ENCODE data around the gene SLC25A31.

Gene SLC25A31

DNA sequence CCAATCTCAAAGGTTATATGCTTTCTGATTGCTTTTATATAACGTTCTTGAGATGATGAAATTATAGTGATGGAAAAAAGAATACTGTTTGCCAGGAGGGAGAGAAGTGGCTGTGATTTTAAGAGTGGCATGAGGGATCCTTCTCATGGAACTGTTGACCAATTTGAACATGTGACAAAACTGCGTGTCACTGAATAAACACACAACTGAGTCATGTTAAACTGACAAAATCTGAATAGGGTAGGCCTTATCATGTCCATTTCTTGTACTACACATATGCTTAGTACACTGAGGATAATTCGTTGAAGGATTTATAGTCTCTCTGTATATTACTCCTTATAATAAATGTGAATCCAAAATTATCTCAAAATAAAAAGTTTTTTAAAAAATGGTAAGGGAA lies 29.7 kb downstream of the SLC25A31 start:
- Histone ChIP-seq H3K4me3 (ENCODE audit: low read depth, low read length) (no peak overlapping the region), H3K27me3 (replicated peaks) (no peaks in the 10 kb centered on the region), H3K36me3 (replicated peaks) (no peaks in the 10 kb centered on the region), H3K27ac (no peak overlapping the region)
- TF ChIP-seq, protein P1, sequence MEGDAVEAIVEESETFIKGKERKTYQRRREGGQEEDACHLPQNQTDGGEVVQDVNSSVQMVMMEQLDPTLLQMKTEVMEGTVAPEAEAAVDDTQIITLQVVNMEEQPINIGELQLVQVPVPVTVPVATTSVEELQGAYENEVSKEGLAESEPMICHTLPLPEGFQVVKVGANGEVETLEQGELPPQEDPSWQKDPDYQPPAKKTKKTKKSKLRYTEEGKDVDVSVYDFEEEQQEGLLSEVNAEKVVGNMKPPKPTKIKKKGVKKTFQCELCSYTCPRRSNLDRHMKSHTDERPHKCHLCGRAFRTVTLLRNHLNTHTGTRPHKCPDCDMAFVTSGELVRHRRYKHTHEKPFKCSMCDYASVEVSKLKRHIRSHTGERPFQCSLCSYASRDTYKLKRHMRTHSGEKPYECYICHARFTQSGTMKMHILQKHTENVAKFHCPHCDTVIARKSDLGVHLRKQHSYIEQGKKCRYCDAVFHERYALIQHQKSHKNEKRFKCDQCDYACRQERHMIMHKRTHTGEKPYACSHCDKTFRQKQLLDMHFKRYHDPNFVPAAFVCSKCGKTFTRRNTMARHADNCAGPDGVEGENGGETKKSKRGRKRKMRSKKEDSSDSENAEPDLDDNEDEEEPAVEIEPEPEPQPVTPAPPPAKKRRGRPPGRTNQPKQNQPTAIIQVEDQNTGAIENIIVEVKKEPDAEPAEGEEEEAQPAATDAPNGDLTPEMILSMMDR (IDR thresholded peaks at IDR 0.05; ENCODE audit: low read depth, low read length, missing control alignments): no peak
- in situ Hi-C loops (cut with HindIII; ENCODE audit: low pct_ligation_motif_present, low sequenced_read_pairs): no loop called here
- DNase-seq: no peak

DNA sequence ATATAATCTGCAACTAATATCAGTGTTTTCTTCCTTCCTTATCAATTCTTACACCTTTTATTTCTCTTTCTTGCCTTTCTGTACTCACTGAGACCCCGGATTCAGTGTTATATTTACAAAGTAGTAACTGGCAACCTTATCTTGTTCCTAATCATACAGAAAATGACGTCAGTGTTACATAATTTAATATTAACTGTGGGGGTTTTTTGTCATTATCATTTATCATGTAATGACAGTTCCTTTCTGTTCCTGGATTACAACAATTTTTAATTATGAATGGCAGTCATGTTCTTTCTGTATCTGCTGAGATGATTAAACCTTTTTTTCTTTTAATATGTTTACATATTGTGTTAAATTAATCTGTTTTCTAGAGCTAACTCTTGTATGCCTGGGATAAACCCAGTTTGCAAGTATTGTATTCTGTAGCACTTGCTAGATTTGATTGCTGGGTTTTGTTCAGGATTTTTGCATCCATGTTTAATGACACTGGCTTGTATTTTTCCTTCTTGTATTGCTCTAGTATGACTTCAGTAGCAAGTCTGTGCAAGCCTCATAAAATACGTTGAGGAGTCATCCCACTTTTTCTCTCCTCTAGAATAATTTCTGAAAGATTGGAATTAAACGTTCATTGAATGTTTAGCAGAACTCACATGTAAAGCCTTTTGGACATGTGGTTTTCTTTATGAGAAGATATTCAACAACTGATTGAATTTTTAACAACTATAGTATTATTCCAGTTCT lies 41.5 kb downstream of the SLC25A31 start:
- in situ Hi-C loops (cut with HindIII; ENCODE audit: low pct_ligation_motif_present, low sequenced_read_pairs): no loop called here
- no peak overlapping the region for H3K4me3 ChIP-seq (ENCODE audit: low read depth, low read length)
- H3K27ac ChIP-seq: no peak overlapping the region
- TF ChIP-seq, protein P1 (IDR thresholded peaks at IDR 0.05; ENCODE audit: low read depth, low read length, missing control alignments): no peak
- no peaks in the 10 kb centered on the region for H3K27me3 ChIP-seq (replicated peaks)
- no peak for DNase-seq
- H3K36me3 ChIP-seq (replicated peaks): no peaks in the 10 kb centered on the region

DNA sequence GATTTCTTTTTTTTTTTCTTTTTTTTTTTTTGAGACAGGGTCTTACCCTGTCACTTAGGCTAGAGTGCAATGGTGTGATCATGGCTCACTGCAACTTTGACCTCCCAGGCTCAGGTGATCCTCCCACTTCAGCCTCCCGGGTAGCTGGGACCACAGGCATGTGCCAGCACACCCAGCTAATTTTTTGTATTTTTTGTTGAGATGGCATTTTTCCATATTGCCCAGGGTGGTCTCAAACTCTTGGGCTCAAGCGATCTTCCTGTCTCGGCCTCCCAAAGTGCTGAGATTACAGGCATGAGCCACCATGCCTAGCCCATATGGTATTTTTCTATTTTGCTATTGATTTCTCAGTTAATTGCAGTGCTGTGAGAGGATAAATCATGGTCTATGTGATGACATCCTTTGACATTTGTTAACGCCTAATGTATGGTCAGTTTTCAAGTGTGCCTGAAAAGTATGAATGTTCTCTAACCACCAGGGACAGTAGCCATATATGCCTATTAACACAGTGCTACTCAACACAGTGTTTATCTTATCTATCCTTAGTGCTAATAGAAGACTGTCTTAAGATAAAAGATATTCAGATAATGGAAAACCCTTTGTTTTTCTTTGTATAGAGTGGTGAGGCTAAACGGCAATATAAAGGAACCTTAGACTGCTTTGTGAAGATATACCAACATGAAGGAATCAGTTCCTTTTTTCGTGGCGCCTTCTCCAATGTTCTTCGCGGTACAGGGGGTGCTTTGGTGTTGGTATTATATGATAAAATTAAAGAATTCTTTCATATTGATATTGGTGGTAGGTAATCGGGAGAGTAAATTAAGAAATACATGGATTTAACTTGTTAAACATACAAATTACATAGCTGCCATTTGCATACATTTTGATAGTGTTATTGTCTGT lies 42.8 kb downstream of the SLC25A31 start:
- H3K27me3 ChIP-seq (replicated peaks): no peaks in the 10 kb centered on the region
- in situ Hi-C loops (cut with HindIII; ENCODE audit: low pct_ligation_motif_present, low sequenced_read_pairs): no loop called here
- no peaks in the 10 kb centered on the region for H3K36me3 ChIP-seq (replicated peaks)
- H3K27ac ChIP-seq: no peak overlapping the region
- H3K4me3 ChIP-seq (ENCODE audit: low read depth, low read length): no peak overlapping the region
- TF ChIP-seq, protein P1 (IDR thresholded peaks at IDR 0.05; ENCODE audit: low read depth, low read length, missing control alignments): no peak
- DNase-seq: no peak

DNA sequence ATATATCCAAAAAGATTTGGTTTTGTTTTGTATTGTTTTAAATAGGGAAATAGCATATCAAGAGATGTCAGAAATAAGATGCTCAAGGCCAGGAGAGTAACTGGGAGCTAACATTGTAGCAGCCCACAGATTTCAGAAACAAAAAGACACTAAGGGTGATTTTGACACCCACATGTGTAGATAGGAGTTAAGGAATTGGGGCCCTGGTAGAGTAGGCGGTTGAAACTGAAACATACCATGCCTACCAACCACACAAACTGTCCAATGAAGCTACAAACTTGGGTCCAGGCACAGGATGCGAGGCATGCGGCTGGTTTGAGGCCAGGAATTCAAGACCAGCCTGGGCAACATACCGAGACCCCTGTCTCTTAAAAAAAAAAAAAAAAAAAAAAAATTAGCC lies 45.6 kb downstream of the SLC25A31 start:
- no peaks in the 10 kb centered on the region for H3K27me3 ChIP-seq (replicated peaks)
- in situ Hi-C loops (cut with HindIII; ENCODE audit: low pct_ligation_motif_present, low sequenced_read_pairs): no loop called here
- no peak overlapping the region for H3K4me3 ChIP-seq (ENCODE audit: low read depth, low read length)
- no peak for DNase-seq
- TF ChIP-seq, protein P1 (IDR thresholded peaks at IDR 0.05; ENCODE audit: low read depth, low read length, missing control alignments): no peak
- H3K27ac ChIP-seq: no peak overlapping the region
- H3K36me3 ChIP-seq (replicated peaks): no peaks in the 10 kb centered on the region

DNA sequence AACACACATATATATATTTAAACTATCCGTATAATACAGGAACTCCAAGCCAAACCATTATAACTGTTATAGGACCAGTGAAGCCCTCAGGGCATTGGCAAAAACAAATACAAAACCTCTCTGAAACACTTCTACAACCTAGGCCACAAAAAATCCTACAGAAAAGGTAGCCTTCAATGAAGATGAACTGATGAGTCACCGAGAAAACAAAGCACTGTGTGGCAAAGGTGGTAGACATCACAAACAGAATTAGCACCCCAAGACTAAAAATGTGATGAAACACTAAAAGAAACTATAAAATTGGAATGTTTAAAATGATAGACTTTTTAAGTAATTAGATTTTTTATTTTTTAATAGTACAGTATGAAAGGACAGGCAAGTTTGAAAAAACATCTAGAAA lies 46.4 kb downstream of the SLC25A31 start:
- no peaks in the 10 kb centered on the region for H3K36me3 ChIP-seq (replicated peaks)
- no peak overlapping the region for H3K27ac ChIP-seq
- in situ Hi-C loops (cut with HindIII; ENCODE audit: low pct_ligation_motif_present, low sequenced_read_pairs): no loop called here
- H3K4me3 ChIP-seq (ENCODE audit: low read depth, low read length): no peak overlapping the region
- no peak for DNase-seq
- H3K27me3 ChIP-seq (replicated peaks): no peaks in the 10 kb centered on the region
- TF ChIP-seq, protein P1 (IDR thresholded peaks at IDR 0.05; ENCODE audit: low read depth, low read length, missing control alignments): no peak

All from brain microvascular endothelial cell (primary cell).